GM21786 (cell line): ENCODE data around the gene FKBP7.
"Not testable (repeated sequence)": the region's sequence is repeated elsewhere in the genome, so short reads cannot be mapped to it uniquely, and the experiment has no call there.

Experiments
- ATAC-seq: cut with Tn5 transposase; IDR thresholded peaks from one replicate; pipeline ENCODE4 v1.9.1; 2021; ENCODE audit not compliant: unreplicated experiment

The FKBP7 gene

GRCh38 chr2:178491612-178492011 is 13.2 kb upstream of the FKBP7 start:
- no peak for ATAC-seq

- no peak for ATAC-seq
Observed at GRCh38 chr2:178485356-178485755, 7.0 kb upstream of the FKBP7 start.

GRCh38 chr2:178484245-178485041 is 6.0 kb upstream of the FKBP7 start:
- no peak for ATAC-seq

GRCh38 chr2:178482437-178482836 is 4.0 kb upstream of the FKBP7 start:
- ATAC-seq = peak; percentile 36

- ATAC-seq = peak; percentile 62
Observed at GRCh38 chr2:178480227-178481181, 2.1 kb upstream of the FKBP7 start, which contains the start of gene PLEKHA3. Gene PLEKHA3 (plus strand): TSS chr2:178480457. CDS start chr2:178480870, 413 bp downstream.

GRCh38 chr2:178479758-178480226 is 1.4 kb upstream of the FKBP7 start:
- ATAC-seq = no peak

DNA sequence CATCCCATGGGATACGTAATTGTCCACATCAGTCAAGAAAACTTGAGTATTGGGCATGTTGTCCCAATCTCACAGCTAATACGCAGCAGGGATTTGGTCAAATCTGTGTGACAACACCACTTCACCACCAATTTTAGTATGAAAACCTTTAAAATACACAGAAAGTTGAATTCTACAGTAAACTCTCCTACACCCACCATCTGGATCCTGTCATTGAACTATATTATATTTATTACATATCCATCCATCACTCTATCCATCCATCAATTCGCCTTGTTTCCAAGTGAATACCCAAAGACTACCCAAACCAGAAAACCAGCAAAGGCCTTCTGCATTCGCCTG is 846 bp upstream of the FKBP7 start:
- ATAC-seq = no peak

DNA sequence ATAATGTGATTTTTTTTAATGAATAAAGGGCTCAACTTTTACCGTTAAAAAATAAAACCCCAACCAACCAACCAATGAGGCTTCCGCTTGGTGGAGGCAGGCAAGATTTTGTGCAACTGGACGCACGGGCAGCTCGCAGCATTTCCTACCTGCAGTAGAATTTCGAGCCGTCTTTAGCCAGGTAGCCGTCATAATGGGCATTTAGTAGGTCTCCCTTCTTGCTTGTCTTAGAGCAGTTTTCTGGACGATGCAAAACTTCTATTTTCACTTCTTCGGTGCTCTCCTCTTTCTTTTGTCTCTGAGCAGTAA is 316 bp downstream of the FKBP7 start:
- peak; percentile 2 for ATAC-seq

DNA sequence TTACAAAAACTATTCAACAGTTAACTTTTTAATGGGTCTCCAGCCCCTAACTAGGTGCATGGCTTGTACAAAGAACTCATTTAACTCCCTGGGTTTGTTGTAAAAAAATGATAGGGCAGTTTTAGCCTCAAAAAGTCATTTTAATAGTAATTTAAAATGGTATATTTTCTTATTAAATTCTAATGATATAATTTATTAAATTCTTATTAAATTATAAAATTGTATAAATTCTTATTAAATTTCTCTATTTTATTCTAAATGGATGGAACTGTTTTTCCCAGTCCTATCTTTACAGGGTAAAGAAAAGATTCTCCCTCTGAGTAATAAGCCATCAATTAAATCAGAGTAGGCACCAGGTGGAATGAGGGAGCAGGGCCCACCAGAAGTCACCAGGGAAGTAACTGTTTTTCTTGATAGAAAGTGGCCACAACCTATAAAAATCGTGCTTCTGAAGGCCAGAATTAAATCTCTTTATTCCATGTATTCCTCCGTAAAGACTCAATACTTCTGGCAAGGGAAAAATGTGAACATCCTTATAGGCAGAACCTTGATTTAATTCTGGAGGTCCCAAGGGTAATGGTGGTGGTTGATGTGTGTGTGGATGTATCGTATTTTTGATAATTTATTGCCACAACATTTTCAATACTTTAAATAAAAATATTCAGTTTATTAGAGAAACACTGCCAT is 814 bp downstream of the FKBP7 start:
- ATAC-seq = no peak

DNA sequence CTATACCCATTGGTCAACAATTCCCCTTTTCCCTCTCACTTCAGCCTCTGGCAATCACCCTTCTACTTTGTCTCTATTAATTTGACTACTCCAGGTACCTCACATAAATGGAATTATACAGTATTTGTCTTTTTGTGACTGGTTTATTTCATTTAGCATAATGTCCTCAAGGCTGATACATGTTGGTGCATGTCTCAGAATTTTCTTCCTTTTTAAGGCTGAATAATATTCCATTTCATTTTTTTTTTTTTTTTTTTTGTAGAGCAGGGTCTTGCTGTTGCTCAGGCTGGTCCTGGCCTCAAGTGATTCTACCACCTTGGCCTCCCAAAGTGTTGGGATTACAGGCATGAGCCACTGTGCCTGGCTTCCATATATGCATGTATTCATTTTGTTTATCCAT is 1.9 kb downstream of the FKBP7 start:
- no peak for ATAC-seq

DNA sequence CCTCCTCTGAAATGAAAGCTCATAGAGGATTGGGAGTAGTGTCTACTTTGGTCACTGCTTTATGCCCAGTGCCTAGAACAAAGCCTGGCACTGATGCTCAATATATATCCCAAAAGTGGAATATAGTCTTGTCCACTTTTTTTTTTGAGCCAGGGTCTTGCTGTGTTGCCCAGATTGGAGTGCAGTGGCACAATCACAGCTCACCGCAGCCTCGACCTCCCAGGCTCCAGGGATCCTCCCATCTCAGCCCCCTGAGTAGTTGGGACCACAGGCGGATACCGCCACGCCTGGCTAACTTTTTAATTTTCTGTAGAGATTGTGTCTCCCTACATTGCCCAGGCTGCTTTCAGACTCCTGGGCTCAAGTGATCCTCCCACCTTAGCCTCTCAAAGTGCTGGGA is 3.8 kb downstream of the FKBP7 start:
- no peak for ATAC-seq

GRCh38 chr2:178473931-178474330 is 4.5 kb downstream of the FKBP7 start:
- ATAC-seq = no peak

GRCh38 chr2:178473373-178473772 is 5.0 kb downstream of the FKBP7 start:
- no peak for ATAC-seq

DNA sequence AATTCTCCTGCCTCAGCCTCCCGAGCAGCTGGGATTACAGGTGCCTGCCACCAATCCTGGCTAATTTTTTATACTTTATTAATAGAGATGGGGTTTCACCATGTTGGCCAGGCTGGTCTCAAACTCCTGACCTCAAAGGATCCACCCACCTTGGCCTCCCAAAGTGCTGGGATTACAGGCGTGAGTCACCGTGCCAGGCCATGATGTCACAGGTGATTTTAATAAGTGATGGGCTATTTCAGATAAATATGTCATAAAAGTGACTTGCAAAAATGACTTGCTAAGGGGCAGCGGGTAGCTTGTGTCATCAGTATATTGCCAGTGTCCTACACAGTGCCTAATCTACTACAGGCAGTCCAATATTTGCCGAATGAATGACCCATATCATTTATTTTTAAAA is 7.1 kb downstream of the FKBP7 start:
- not testable (repeated sequence) for ATAC-seq

DNA sequence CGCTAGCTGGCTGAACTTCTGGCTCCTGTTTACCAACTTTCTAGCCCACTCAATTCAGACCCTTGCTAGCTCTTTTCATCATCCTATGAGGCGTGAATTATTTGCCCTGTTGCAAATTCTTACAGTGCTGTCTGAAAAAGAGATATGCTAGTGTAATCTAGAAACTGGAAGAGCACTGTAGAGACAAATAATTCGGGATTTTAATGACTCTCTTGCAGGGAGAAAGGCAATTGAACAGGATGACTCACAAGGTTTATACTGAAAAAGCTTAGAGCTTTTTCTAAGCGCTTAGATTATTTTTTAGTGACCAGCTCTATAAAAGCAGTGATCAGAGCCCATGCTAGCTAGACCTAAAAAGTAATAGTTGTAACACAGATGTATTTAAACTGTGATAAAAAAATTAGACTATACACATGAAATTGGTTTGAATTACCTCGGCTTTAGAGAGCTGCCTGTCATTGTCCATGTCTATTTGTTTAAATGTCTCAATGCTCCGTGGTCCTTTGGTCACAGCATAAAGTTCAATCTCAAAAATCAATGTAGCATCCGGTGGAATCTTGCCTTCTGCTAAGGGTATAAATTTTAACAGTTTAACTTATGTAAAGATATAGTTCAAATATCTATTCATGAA is 9.1 kb downstream of the FKBP7 start:
- no peak for ATAC-seq

GRCh38 chr2:178457390-178457886 is 21.0 kb downstream of the FKBP7 start:
- ATAC-seq = no peak

DNA sequence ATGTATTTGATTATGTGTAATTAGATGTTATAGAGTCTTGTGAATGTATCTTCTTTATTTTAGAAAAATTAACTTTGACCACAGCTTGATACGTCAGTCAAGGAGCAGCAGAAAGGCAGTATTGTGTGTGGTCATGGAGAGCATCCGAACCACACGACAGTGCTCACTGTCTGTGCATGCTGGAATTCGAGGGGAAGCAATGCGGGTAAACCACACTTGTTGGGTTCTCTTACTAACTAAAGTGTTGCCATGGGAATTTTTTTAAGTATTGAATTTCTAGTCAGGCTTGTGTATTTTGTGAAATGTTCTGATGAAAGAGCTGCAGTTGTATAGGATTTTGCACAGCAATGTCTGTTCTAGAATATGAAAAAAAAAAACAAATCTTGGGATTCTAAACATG is 22.5 kb downstream of the FKBP7 start:
- ATAC-seq = no peak

DNA sequence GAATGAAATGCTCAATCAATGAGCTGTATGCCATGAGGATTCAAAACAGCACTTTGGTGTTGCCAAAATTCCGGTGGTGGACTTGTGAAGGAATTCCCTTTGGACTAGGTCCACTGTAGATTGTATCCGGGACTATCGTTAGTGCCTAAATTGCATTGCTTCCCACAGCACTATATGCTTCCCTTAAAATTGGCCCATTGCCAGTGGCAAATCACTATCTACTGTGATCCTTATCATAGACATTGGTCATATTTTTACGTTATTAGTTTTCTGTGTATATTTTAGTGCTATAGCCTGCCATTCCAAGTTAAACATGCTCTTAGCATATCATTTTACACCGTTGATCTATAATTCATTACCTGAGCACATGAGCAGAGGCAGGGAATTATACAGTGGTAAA is 25.5 kb downstream of the FKBP7 start:
- ATAC-seq = no peak

DNA sequence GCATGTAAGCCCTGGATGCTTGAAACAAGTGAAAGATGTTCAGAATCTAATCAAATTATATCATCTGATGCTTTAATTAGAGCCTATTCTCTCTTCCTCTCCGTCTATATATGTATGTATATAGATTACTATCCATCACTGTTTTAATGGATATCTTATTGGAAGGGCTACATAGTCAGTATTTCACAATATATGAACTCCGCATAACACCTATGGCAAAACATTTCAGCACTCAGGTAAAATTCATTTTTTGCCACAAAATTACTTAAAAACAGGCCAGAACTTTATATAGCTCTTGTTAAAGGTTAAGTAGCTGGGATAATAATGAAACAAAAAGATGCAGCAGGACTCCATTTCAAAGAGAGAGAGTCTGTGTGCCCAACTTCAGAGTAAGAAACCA is 26.1 kb downstream of the FKBP7 start:
- ATAC-seq = no peak

DNA sequence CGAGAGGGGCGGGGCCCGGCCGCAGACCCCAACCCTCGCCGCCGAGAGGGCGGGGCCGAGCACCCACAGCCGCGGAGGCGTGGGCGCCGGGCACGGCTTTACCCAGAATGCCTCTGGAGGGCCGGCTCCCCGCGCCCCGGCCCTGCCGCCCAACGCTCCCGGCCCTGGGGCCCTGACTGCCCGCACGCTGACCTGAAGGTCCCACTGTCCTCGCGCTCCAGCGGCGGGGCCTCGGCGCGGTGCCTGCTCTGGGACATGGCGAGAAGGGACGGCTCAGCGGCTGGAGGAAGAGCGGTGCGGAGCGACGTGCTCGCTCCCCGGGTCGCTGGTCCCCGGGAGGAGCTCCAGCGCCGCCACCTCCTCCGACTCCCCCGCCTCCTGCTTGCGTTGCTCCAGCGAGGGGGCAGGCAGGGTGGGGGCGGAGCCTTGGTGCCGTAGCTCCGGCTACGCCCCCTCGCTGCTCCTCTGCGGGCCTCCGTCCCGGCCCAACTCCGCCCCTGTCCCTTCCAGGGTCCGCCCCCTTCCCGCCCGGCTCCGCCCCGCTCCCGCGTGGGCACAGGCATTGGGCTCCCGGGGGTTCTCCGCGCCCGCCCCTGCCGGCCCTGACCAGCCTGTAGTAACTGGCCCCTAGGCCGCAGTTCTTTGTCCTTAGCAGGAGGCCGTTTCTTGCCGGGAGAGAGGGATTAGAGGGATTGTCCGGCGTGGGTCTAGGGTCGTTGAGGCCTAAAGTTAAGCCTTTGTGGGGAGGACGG is 27.4 kb downstream of the FKBP7 start, which contains the start of the genes PJVK and PRKRA:
PJVK (plus strand) TSS at position 605 of the 752 bp plus-strand sequence. CDS start 2,032 bp downstream, outside the sequence.
PRKRA (minus strand) TSS at position 402 of the 752 bp plus-strand sequence; CDS start at position 257, 145 bp downstream.
- ATAC-seq = peak; percentile 77
